ENCODE results near the gene TIMM50.
A peak's percentile ranks its signal among the peaks of the same experiment; 100 is the strongest.

TIMM50 gene

GRCh38 chr19:39500543-39500942 lies 19.9 kb downstream of the TIMM50 start:
- DNase-seq (ENCODE audit: low read depth in 2 of 2) = no peak

GRCh38 chr19:39501340-39501739 lies 20.7 kb downstream of the TIMM50 start:
- no peak for DNase-seq (ENCODE audit: low read depth in 2 of 2)

GRCh38 chr19:39502640-39503417 lies 22.2 kb downstream of the TIMM50 start:
- peak; percentile 34 to 55 for DNase-seq (ENCODE audit: low read depth in 2 of 2)

DNA sequence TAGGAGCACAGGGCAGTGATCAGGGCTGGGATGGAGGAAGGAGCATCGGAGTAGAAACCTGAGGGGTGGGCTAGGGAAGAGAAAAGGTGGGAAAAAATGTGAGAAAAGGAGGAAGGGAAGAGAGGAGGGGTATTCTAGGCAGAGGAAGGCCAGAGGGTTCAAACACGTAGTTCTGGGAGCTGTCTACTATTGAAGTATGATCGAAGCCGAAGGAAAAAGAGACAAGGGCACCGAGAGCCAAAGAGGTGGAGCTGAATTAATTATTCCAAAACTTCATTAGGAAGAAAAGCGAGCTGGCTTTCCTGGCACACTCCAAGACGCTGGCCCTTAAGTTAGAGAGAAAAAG lies 25.9 kb downstream of the TIMM50 start:
- no peak for DNase-seq (ENCODE audit: low read depth in 2 of 2)

- peak in 1 of 2 donors; percentile 31 for DNase-seq (ENCODE audit: low read depth in 2 of 2)
Measured at GRCh38 chr19:39506944-39507714, 26.5 kb downstream of the TIMM50 start.

DNA sequence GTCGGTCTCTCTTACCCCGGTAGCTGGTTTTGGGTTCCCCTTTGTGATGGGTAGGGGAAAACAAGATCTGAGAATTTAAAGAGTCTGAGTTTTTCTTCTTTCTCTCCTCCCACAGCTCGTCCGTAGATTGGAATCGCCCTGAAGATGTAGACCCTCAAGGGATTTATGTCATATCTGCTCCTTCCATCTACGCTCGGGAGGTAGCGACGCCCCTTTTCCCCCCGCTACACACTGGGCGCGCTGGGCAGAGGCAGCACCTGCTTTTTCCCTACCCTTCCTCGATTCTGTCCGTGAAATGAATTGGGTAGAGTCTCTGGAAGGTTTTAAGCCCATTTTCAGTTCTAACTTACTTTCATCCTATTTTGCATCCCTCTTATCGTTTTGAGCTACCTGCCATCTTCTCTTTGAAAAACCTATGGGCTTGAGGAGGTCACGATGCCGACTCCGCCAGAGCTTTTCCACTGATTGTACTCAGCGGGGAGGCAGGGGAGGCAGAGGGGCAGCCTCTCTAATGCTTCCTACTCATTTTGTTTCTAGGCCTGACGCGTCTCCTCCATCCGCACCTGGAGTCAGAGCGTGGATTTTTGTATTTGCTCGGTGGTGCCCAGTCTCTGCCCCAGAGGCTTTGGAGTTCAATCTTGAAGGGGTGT lies 27.2 kb downstream of the TIMM50 start:
- no peak for DNase-seq (ENCODE audit: low read depth in 2 of 2)

DNA sequence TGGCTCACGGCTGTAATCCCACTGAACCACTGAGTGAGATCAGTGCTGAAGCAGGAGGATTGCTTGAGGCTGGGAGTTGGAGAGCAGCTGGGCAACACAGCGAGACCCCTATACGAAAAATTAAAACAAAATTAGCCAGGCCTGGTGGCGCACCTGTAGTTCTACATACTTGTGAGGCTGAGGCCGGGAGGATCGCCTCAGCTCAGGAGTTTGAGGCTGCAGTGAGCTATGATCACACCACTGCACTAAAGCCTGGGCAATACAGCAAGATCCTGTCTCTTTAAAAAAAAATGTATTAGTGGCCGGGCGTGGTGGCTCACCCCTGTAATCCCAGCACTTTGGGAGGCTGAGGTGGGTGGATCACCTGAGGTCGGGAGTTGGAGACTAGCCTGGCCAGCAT lies 28.0 kb downstream of the TIMM50 start:
- DNase-seq (ENCODE audit: low read depth in 2 of 2) = no peak

- no peak for DNase-seq (ENCODE audit: low read depth in 2 of 2)
Measured at GRCh38 chr19:39509233-39509632, 28.6 kb downstream of the TIMM50 start.

DNA sequence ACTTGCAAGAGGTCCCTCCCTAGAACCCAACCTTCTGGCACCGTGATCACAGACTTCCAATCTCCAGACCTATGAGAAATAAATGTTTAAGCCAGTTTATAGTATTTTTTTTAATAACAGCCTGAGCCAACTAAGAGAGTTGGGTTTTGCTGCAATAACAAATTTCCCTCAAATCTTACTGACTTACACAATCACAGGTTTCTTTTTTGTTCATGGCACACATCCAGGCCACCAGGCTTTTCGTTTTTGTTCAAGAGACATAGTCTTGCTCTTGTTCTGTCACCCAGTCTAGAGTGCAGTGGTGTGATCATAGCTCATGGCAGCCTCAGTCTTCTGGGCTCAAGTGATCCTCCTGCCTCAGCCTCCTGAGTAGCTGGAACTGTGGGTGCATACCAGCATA lies 32.4 kb downstream of the TIMM50 start:
- DNase-seq (ENCODE audit: low read depth in 2 of 2) = no peak

GRCh38 chr19:39514840-39515550 lies 34.4 kb downstream of the TIMM50 start, which contains the start of gene SELENOV:
Gene SELENOV, plus strand, starts transcription at chr19:39515139. Its CDS starts 74 bp downstream, at chr19:39515213.
- DNase-seq (ENCODE audit: low read depth in 2 of 2) = no peak

DNA sequence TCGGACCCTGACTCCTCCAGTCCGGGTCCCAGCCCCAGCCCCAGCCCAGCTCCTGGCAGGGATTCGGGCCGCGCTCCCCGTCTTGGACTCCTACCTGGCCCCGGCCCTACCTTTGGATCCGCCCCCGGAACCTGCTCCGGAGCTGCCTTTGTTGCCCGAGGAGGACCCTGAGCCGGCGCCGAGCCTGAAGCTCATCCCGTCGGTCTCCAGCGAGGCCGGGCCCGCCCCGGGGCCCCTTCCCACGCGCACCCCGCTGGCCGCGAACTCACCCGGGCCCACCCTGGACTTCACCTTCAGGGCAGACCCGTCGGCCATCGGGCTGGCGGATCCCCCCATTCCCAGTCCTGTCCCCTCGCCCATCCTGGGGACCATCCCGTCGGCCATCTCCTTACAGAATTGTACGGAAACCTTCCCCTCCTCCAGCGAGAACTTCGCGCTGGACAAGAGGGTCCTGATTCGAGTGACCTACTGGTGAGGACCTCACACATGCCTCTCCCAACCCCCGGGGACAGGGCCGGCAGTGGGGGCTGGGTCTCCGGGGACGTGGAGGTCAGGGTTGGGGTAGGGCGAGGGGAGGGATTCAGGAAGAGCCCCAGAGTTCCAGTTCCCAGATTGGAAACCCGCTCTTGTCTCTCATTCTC lies 35.0 kb downstream of the TIMM50 start:
- DNase-seq (ENCODE audit: low read depth in 2 of 2) = no peak

DNA sequence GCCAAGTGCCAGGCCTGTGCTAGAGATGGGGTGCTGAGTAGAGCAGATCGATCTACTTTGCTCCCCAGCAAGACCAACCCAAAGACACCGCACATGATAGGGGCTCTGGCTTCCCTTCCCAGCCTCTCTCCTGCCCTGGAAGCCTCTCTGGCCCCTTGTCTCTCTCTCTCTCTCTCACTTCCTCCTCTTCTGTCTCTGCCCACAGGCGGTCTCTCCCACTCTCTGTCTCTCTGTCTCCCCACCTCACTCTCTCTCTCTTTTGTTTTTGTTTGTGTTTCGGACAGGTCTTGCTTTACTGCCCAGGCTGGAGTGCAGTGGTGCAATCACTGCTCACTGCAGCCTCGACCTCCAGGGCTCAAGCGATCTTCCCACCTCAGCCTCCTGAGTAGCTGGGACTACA lies 35.6 kb downstream of the TIMM50 start:
- no peak for DNase-seq (ENCODE audit: low read depth in 2 of 2)

DNA sequence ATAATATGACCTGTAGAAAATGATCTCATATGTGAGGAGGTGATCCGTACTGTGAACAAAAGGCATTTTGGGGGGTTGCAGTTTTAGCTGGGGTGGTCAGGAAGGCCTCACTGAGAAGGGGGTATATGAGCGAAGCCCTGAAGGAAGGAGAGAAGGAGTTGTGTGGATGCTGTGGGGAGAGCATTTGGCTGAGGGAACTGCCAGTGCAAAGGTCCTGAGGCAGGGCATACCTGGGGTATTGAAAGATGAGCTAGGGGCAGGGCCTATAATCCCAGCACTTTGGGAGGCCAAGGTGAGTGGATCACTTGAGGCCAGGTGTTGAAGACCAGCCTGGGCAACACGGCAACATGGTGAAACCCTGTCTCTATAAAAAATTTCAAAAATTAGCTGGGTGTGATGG lies 36.8 kb downstream of the TIMM50 start:
- no peak for DNase-seq (ENCODE audit: low read depth in 2 of 2)

DNA sequence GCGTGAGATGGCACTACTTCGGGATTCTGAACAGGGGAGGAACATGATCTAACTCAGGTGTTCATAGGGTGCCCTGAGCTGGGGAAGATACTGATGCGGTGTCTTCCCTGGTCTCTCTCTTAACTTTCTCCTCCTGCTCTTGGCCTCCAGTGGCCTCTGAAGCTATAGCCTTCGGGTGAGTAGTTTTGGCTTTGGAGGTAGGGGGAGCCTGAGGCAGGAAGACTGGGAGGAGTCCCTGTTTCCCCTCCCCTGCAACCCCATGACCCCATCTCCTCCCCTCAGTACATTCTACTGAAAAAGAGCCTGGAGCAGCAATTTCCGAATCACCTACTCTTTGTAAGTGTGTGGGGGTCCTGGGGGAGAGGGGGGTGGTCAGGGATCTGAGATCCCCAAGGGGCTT lies 37.8 kb downstream of the TIMM50 start:
- DNase-seq (ENCODE audit: low read depth in 2 of 2) = no peak

DNA sequence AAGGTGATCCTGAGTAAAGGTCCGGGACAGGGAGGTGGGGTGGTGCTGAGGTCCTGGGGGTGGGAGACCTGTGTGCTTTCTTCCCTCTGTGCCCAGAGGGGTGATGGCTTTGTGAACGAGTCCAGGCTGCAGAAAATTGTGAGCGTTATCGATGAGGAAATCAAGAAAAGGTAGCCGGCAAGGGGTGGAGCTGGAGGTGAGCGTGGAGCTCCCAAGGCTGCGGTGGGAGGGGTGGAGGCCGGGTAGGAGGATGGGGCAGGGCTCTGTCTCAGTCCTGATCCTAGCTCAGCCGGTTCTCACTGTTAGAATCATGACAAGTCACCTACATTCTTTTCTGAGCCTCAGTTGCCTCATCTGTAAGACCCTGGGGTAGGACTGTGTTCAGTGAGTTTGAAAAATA lies 38.3 kb downstream of the TIMM50 start:
- DNase-seq (ENCODE audit: low read depth in 2 of 2) = no peak

- no peak for DNase-seq (ENCODE audit: low read depth in 2 of 2)
Measured at GRCh38 chr19:39520541-39521484, 40.2 kb downstream of the TIMM50 start.

DNA sequence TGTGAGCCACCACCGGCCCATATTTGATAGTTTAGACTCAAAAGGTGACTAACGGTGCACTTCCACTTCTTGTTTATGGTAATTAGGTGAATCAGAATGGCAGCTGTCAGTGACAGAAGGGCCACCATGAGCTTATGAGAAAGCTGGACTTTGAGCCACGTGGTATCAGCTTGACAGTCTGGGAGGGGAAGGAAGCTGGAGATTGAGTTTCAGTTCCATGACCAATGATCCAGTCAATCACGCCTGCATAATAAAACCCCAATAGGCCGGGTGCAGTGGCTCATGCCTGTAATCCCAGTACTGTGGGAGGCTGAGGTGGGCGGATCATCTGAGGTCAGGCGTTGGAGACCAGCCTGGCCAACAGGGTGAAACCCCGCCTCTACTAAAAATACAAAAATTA lies 43.9 kb downstream of the TIMM50 start:
- DNase-seq (ENCODE audit: low read depth in 2 of 2) = no peak

DNA sequence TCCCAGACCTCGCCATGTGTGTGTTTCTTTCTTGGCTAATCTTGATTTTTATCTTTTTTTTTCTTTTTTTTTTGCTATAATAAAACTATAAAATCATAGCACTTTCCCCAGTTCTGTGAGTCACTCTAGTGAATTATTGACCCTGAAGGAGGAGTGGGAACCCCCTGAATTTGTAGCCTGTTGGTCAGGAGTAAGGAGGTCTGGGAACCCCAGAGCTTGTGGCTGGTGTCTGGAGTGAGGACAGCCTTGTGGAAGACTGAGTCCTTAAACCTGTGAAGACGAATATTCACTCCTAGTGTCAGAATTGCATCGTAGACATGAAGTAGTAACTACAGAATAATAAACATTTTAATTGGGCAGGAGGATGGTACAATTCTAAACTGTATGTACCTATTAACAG lies 44.6 kb downstream of the TIMM50 start:
- DNase-seq (ENCODE audit: low read depth in 2 of 2) = no peak

DNA sequence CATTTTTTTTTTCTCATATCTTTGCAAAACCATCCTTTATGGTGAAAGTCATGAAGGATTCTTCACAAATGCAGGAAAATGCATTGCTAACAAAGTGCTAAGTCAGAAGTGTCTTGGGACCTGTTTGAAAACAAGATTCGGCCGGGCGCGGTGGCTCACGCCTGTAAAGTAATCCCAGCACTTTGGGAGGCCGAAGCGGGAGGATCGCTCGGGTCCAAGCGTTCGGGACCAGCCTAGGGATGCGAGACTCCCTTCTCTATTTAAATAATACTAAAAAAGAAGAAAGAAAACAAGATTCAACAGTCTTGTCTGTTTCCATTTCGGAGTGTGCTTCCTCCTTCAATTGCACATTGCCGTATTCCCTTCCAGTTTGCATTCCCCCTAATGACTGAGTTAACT lies 51.2 kb downstream of the TIMM50 start:
- DNase-seq (ENCODE audit: low read depth in 2 of 2) = no peak

DNA sequence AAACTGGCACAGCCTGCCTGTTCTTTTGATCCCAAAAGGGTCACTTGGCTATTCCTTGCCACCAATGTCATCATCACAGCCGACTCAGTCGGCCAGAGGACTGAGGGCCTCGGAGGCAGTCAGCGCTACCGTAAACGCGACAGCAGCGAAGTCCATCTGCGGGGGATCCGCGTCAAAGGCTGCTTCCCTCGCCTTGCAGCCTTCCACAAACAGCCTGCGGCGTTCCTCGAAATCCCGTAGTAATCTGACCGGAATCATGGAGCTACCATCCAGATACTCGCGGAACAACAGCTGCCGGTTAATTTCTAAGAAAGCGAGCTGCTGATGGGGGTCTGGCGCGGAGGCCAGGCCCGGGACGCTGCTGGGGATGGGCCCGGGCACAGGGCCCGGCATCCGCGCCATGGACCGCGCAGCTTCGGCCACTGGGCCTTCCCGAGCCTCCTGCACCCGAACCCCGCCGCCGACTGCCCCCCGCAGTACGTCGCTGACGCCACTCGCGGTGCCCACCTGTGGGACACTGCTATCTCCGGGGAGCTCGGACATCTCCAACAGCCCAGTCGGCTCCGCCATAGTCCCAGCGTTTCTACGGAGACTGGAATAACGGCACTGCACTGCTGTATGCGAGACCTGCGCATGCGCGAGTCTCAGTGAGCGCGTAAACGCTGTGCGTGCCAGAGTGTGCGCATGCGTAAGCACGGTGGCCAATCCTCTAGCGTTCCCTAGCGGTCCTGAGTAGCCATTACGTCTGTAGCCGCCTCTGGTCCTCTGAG lies 51.8 kb downstream of the TIMM50 start, which contains the start of gene EID2B:
EID2B (minus strand) TSS at position 620 of the 770 bp plus-strand sequence; CDS start at position 570, 50 bp downstream.
- peak; percentile 87 to 90 for DNase-seq (ENCODE audit: low read depth in 2 of 2)

Data from stimulated activated CD8-positive, alpha-beta memory T cell treated with anti-CD3 and anti-CD28 coated beads, Interleukin-2, amount 100 ng/mL, for 1 hour (primary cell).